ENCODE results near the gene KIAA1671.

The KIAA1671 gene

GRCh38 chr22:25069758-25070481 lies 117.4 kb downstream of the KIAA1671 start:
- DNase-seq, result no peak

- no peak for DNase-seq
These were observed 118.4 kb downstream of the KIAA1671 start for GRCh38 chr22:25070956-25071355.

- DNase-seq, result no peak
These were observed 119.2 kb downstream of the KIAA1671 start for GRCh38 chr22:25071720-25072119.

- no peak for DNase-seq
These were observed 119.9 kb downstream of the KIAA1671 start for GRCh38 chr22:25072406-25072805.

- DNase-seq, result peak; percentile 77
These were observed 123.8 kb downstream of the KIAA1671 start for GRCh38 chr22:25076336-25076735.

GRCh38 chr22:25077056-25077455 lies 124.5 kb downstream of the KIAA1671 start:
- DNase-seq, result no peak

- no peak for DNase-seq
These were observed 125.4 kb downstream of the KIAA1671 start for GRCh38 chr22:25077964-25078363.

- DNase-seq, result no peak
These were observed 126.1 kb downstream of the KIAA1671 start for GRCh38 chr22:25078591-25078990.

- DNase-seq, result no peak
These were observed 128.3 kb downstream of the KIAA1671 start for GRCh38 chr22:25080855-25081254.

- peak; percentile 72 for DNase-seq
These were observed 128.9 kb downstream of the KIAA1671 start for GRCh38 chr22:25081409-25081824.

GRCh38 chr22:25082096-25082495 lies 129.6 kb downstream of the KIAA1671 start:
- DNase-seq, result no peak

- DNase-seq, result no peak
These were observed 130.7 kb downstream of the KIAA1671 start for GRCh38 chr22:25083056-25083806.

- DNase-seq, result no peak
These were observed 131.3 kb downstream of the KIAA1671 start for GRCh38 chr22:25083807-25084200.

- no peak for DNase-seq
These were observed 132.0 kb downstream of the KIAA1671 start for GRCh38 chr22:25084405-25085107.

GRCh38 chr22:25085156-25085555 lies 132.6 kb downstream of the KIAA1671 start:
- no peak for DNase-seq

GRCh38 chr22:25085930-25086901 lies 133.7 kb downstream of the KIAA1671 start:
- DNase-seq, result no peak

GRCh38 chr22:25086902-25087282 lies 134.4 kb downstream of the KIAA1671 start:
- no peak for DNase-seq

- no peak for DNase-seq
These were observed 137.8 kb downstream of the KIAA1671 start for GRCh38 chr22:25090225-25090890.

GRCh38 chr22:25091458-25091857 lies 138.9 kb downstream of the KIAA1671 start:
- DNase-seq, result no peak

GRCh38 chr22:25092119-25092518 lies 139.6 kb downstream of the KIAA1671 start:
- DNase-seq, result no peak

- DNase-seq, result no peak
These were observed 142.1 kb downstream of the KIAA1671 start for GRCh38 chr22:25094579-25094978.

GRCh38 chr22:25095869-25096268 lies 143.4 kb downstream of the KIAA1671 start:
- no peak for DNase-seq

Data from stimulated activated CD8-positive, alpha-beta memory T cell treated with anti-CD3 and anti-CD28 coated beads, Interleukin-4, amount 100 ng/mL, for 48 hours (primary cell).